Measurements from ENCODE around the gene WWTR1.

Gene WWTR1

GRCh38 chr3:149571381-149571780 lies 86.4 kb downstream of the WWTR1 start:
- in situ Hi-C loops (cut with MboI; ENCODE audit: low sequenced_read_pairs), result no loop called here

- in situ Hi-C loops (cut with MboI; ENCODE audit: low sequenced_read_pairs), result no loop called here
Observed at GRCh38 chr3:149570016-149570415, 87.8 kb downstream of the WWTR1 start.

GRCh38 chr3:149567381-149567780 lies 90.4 kb downstream of the WWTR1 start:
- in situ Hi-C loops (cut with MboI; ENCODE audit: low sequenced_read_pairs), result no loop called here

GRCh38 chr3:149566292-149566975 lies 91.4 kb downstream of the WWTR1 start:
- in situ Hi-C loops (cut with MboI; ENCODE audit: low sequenced_read_pairs), result no loop called here

- in situ Hi-C loops (cut with MboI; ENCODE audit: low sequenced_read_pairs), result no loop called here
Observed at GRCh38 chr3:149564079-149564478, 93.7 kb downstream of the WWTR1 start.

- in situ Hi-C loops (cut with MboI; ENCODE audit: low sequenced_read_pairs), result no loop called here
Observed at GRCh38 chr3:149563114-149563513, 94.7 kb downstream of the WWTR1 start.

- in situ Hi-C loops (cut with MboI; ENCODE audit: low sequenced_read_pairs), result no loop called here
Observed at GRCh38 chr3:149560617-149561016, 97.2 kb downstream of the WWTR1 start.

- in situ Hi-C loops (cut with MboI; ENCODE audit: low sequenced_read_pairs), result no loop called here
Observed at GRCh38 chr3:149560001-149560400, 97.8 kb downstream of the WWTR1 start.

- in situ Hi-C loops (cut with MboI; ENCODE audit: low sequenced_read_pairs), result no loop called here
Observed at GRCh38 chr3:149559525-149559924, 98.3 kb downstream of the WWTR1 start.

- in situ Hi-C loops (cut with MboI; ENCODE audit: low sequenced_read_pairs), result no loop called here
Observed at GRCh38 chr3:149555927-149556326, 101.9 kb downstream of the WWTR1 start.

- in situ Hi-C loops (cut with MboI; ENCODE audit: low sequenced_read_pairs), result no loop called here
Observed at GRCh38 chr3:149554826-149555225, 103.0 kb downstream of the WWTR1 start.

- in situ Hi-C loops (cut with MboI; ENCODE audit: low sequenced_read_pairs), result no loop called here
Observed at GRCh38 chr3:149553781-149554451, 103.9 kb downstream of the WWTR1 start.

- in situ Hi-C loops (cut with MboI; ENCODE audit: low sequenced_read_pairs), result no loop called here
Observed at GRCh38 chr3:149552700-149553099, 105.1 kb downstream of the WWTR1 start.

- in situ Hi-C loops (cut with MboI; ENCODE audit: low sequenced_read_pairs), result no loop called here
Observed at GRCh38 chr3:149551500-149551899, 106.3 kb downstream of the WWTR1 start.

- in situ Hi-C loops (cut with MboI; ENCODE audit: low sequenced_read_pairs), result no loop called here
Observed at GRCh38 chr3:149548669-149549065, 109.2 kb downstream of the WWTR1 start.

GRCh38 chr3:149547954-149548668 lies 109.7 kb downstream of the WWTR1 start:
- in situ Hi-C loops (cut with MboI; ENCODE audit: low sequenced_read_pairs), result no loop called here

GRCh38 chr3:149547413-149547812 lies 110.4 kb downstream of the WWTR1 start:
- in situ Hi-C loops (cut with MboI; ENCODE audit: low sequenced_read_pairs), result no loop called here

- in situ Hi-C loops (cut with MboI; ENCODE audit: low sequenced_read_pairs), result no loop called here
Observed at GRCh38 chr3:149545049-149545448, 112.8 kb downstream of the WWTR1 start.

- in situ Hi-C loops (cut with MboI; ENCODE audit: low sequenced_read_pairs), result no loop called here
Observed at GRCh38 chr3:149542375-149543312, 115.2 kb downstream of the WWTR1 start.

GRCh38 chr3:149541091-149541491 lies 116.7 kb downstream of the WWTR1 start:
- in situ Hi-C loops (cut with MboI; ENCODE audit: low sequenced_read_pairs), result no loop called here

GRCh38 chr3:149538371-149538770 lies 119.5 kb downstream of the WWTR1 start:
- in situ Hi-C loops (cut with MboI; ENCODE audit: low sequenced_read_pairs), result no loop called here
